CD4-positive, alpha-beta T cell treated with Interleukin-2 at 100 ng/mL for 4 hours (primary cell): ENCODE measurements around the gene TRIM54.
A peak's percentile ranks its signal among the peaks of the same experiment; 100 is the strongest.

Experiments used
- DNase-seq: peaks from one replicate; pipeline ENCODE4 v3.0.0-alpha.2; 2020; ENCODE audit warnings: low spot score

Gene TRIM54, protein sequence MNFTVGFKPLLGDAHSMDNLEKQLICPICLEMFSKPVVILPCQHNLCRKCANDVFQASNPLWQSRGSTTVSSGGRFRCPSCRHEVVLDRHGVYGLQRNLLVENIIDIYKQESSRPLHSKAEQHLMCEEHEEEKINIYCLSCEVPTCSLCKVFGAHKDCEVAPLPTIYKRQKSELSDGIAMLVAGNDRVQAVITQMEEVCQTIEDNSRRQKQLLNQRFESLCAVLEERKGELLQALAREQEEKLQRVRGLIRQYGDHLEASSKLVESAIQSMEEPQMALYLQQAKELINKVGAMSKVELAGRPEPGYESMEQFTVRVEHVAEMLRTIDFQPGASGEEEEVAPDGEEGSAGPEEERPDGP

DNA sequence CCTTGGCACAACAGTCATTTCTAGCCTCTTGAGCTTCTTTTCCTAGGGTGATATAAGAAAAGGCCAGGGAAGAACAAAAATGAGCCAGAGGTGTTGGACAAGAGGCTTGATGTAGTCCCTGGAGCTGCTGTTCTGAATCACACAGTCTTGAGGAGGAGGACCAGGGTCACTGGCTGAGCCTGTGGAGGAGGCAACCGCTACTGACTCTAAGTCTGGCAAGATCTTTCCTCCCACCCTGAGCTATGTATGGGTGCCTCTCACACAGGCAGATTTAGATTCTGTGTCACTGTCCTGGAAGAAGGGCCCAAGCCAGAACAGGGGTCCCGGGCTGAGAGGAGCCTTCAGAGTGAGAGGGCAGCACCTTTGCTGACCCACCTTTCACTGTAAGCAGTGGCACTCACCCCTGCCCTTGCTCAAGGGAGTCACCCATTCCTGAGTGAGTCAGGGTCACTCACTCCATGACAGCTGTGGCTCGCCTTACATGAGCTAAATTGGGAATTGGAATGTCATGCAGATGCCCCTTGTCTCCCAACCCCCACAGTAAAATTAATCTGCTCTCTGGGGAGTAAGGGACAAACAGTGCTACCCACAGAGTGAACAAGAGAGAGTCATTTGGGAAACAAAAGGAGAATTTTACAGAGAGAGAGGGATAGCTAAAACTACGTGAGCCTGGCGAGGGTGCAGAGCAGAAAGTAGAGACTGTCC, at the start of gene TRIM54:
TSS of gene TRIM54 (plus strand) at position 575 of the 705 bp plus-strand sequence. CDS start 303 bp downstream, outside the sequence.
- DNase-seq = no peak

DNA sequence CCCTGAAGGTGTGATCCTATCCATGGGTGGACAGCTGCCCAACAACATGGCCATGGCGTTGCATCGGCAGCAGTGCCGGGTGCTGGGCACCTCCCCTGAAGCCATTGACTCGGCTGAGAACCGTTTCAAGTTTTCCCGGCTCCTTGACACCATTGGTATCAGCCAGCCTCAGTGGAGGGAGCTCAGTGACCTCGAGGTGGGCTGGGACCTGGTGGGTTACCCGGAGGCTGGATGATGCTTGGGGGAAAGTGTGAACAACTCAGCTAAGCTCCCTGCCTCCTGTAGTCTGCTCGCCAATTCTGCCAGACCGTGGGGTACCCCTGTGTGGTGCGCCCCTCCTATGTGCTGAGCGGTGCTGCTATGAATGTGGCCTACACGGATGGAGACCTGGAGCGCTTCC, 48.9 kb upstream of the TRIM54 start:
- DNase-seq = no peak

DNA sequence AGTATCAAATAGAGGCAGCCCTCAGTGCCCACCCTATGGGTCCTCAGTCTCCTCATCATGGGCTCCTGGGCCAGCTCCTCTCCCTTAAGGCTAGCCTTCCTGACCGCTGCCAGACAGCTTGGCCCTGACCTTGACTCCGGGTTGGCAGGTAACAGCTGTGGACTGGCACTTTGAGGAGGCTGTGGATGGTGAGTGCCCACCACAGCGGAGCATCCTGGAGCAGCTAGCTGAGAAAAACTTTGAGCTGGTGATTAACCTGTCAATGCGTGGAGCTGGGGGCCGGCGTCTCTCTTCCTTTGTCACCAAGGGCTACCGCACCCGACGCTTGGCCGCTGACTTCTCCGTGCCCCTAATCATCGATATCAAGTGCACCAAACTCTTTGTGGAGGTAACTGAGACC, 46.1 kb upstream of the TRIM54 start:
- no peak for DNase-seq

DNA sequence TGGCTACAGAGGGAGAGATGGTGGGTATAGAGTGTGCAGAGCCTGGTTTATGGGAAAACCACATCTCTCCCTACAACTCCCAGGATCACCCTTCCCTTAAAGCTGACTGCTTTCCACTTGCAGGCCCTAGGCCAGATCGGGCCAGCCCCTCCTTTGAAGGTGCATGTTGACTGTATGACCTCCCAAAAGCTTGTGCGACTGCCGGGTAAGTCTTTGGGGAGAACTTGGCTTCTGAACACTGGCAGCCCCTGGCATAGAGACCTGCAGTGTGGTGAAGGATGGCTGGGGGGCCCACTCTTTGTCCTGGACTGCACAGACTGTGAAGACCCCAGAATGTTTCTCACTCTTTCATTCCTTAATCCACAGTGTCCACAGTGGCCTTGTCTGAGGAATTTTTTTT, 45.6 kb upstream of the TRIM54 start:
- DNase-seq = no peak

DNA sequence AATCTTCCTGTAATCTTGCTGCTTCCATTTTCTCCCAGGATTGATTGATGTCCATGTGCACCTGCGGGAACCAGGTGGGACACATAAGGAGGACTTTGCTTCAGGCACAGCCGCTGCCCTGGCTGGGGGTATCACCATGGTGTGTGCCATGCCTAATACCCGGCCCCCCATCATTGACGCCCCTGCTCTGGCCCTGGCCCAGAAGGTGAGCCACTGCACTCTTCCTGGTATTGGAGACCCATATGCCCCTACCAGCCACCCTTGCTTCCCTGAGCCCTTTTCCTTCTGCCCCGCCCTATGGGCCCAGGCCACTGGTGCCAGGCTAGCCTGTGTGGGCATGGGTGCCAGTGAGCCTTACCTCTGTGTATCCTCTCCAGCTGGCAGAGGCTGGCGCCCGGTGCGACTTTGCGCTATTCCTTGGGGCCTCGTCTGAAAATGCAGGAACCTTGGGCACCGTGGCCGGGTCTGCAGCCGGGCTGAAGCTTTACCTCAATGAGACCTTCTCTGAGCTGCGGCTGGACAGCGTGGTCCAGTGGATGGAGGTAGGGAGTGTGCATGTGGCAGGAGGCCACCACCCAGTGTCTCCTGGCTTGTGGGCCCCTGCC, 44.8 kb upstream of the TRIM54 start:
- DNase-seq = no peak

DNA sequence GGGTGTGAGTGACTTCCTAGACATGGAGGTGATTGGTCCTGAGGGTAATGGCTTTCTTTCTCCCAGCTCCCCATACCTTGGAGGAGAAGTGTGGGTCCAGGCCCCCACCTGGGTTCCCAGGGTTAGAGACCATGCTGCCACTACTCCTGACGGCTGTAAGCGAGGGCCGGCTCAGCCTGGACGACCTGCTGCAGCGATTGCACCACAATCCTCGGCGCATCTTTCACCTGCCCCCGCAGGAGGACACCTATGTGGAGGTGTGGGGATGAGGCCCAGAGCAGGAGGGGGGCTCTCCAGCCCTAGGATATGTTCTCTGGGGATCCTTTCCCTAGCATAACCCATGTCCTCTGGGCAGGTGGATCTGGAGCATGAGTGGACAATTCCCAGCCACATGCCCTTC, 43.3 kb upstream of the TRIM54 start:
- no peak for DNase-seq

DNA sequence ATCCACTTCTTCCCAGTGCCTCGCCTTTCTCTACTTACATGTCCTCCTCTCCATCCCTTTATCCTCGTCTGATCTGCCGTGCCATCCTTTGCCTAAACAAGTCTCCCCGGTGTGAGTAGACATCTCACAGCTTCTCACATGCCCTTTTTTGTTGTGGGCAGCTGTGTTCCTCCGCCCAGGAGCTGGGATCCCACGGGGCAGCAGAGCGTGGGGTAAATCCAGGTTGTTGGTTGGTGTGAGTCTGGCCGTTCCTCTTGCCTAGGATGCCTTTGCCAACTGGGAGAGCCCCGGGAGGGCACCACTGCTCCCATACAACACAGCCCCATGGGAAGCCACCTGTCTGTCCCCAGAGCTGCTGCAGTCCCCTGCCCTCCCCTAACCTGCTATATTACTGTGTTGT, 41.8 kb upstream of the TRIM54 start:
- no peak for DNase-seq

DNA sequence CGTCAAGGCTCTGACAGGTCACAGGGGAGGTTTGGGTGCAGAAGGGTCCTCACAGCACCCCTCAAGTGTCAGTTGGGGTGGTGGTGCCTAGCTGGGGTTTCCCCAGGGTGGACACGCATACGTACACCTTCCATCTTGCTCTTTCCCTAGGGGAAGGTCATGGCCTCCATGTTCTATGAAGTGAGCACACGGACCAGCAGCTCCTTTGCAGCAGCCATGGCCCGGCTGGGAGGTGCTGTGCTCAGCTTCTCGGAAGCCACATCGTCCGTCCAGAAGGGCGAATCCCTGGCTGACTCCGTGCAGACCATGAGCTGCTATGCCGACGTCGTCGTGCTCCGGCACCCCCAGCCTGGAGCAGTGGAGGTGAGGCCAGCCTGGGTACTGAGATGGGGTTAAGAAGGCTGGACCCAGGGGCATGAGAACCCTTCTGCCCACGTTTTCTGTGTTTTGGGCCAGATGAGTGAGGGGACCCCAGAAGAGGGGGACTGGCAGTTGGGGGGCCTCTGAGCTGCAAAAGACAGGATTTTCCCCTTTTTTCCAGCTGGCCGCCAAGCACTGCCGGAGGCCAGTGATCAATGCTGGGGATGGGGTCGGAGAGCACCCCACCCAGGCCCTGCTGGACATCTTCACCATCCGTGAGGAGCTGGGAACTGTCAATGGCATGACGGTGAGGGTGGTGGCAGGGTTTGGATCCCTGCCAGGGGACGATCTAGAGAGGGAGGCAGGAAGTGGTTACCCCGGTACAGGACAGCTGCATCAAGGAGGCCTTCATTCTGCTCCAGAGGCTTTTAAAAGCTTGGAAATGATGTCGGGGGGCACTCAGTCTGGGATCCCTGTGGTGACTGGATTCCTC, 40.2 kb upstream of the TRIM54 start:
- DNase-seq = no peak

DNA sequence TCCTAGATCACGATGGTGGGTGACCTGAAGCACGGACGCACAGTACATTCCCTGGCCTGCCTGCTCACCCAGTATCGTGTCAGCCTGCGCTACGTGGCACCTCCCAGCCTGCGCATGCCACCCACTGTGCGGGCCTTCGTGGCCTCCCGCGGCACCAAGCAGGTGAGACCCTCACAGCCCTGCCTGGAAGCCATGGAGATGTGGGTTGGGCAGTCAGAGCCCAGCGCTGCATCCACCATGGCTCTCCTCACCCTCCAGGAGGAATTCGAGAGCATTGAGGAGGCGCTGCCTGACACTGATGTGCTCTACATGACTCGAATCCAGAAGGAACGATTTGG, 39.6 kb upstream of the TRIM54 start:
- no peak for DNase-seq

DNA sequence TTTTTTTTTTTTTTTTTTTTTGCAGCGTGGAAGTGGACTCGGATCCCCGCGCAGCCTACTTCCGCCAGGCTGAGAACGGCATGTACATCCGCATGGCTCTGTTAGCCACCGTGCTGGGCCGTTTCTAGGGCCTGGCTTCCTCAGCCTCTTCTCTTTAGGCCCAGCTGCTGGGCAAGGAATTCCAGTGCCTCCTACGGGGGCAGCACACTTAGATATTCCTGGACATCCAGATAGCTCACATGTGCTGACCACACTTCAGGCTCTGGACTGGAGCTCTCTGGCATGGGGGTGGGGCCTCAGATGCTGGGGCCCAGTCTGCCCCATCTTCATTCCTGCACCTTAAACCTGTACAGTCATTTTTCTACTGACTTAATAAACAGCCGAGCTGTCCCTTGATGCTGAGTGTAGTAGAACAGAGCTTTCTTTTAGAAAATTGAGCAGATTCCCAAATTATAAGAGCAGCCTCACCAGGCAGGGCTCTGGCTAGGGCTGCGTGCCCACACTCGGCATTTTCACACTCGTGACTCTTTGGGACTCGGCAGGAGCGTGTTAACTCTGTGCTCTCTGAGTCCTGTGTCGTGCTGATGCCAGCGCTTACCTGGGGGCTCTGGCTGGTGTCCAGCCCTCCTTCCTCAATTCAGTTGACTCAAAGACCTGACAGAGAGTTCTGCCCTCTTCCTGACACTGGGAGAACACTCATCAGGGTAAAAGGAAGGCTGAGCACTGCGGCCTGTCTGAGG, 38.7 kb upstream of the TRIM54 start:
- DNase-seq = no peak

DNA sequence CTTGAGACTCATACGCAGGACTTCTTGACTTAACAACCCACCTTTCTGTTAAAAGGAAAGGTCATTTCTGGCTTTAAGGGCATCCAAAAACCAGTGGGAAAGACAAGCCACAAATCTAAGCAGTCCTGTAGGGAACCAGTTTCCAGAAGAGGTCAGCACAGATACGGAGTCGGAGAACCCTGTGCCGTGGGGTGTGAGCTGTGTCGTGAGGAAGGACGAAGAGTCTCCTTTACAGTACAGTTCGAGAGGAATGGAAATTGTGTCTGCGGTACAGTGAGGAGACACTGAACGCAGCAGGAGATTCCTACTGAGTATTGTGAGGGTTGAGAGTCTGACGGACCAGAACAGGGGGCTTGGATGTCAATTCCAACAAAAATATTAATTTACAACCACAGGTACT, 37.1 kb upstream of the TRIM54 start:
- DNase-seq = no peak

DNA sequence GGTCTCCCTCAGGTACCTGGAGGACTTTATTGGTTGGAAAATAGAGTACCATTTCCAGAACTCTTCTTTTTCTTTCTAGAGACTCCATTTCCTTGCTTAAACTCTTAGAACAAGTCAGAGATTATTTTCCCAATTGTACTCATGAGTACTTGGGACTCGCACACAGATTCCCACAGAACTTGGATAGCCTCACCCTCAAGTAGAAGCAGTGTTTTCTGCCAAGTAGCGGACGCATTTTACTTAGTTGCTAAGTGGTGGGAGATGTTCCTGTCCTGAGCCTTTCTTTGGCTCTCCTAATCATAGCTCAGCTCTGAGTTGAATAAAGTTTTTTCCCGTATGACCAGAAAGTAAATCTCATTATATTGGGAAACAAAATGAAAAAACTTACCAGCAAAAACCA, 36.6 kb upstream of the TRIM54 start:
- DNase-seq = no peak

DNA sequence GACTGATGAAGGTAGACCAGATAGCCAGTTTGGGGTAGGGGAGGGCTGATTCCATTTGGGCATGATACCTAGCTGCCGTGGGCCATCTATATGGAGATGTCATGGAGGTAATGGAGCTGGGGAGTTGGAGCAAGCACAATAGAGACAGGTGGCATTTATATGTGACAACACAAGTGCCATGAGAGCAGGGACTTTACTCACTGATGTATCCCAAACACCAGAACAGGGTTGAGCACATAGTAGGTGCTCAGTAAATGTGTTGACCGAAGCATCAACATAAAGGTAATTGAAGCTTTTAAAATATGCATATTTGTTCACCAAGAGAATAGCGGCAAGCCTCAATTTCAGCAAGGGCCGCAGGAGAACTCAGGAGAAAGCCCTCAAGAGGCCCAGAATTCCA, 34.3 kb upstream of the TRIM54 start:
- no peak for DNase-seq

DNA sequence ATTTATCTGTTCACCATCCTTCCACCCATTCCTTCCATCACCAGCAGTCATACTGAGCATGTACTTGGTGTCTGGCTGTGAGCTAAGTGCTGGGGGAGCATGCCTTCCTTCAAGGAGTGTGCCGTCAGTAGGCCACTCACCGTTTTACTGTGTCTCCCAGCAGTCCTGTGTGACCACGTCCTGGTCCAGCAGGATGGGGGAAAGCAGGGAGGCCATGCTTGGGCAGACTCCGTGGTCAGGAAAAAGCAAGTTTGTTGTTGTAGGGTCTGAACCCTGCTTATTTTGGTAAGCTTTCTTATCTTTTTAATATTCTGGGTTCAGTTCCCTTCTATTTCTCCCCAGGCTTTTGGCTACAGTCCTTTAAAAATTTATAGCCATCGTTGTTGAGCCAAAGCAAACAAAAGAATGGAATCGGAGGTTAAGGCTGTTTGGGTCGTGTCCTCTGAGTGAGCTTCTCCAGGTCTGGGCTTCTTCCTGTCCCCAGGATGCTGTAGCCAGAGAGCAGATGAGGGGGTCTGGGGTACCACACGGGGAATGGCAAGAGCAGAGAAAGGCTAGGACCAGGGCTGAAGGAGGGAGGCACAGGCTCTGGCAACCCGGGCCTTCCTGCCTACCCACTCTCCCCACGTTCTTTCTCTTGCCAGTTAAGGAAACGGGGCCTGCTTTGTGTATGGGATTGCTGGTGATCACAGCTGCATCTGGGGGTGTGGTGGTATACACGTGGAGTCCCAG, 32.9 kb upstream of the TRIM54 start:
- DNase-seq = no peak

DNA sequence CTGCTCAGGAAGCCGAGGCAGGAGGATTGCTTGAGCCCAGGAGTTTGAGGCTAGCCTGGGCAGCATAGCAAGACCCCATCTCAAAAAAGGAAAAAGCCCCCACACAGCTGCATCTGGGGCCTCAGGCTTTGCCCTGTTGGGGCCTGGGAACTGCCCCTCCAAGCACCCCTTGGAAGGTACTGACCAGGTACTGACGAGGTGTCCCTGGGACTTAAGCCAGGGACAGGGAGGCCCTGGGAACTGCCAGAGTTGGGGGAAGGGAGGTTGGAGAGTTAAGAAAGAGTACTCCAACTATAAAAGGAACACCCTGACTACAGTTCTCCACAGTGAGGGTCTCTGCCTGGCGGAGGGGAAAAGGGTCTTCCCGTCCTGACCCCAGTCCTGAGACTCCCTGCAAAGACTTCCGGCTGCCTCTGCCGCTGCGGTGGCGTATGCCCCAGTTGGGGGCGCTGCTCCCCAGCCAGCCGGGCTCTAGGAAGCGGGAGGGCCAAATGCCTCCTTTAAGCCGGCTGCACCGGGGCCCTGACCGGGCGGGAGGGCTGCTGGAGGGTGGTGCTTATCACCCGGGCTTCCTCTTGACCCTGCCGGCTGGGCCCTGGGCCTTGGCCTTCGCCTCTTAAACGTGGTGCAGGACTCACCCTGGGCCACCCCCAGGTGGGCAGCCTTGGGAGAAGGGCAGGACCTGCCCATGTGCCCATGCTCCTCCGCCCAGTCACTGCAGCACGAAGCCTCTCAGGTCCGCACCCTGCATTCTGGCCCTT, 32.2 kb upstream of the TRIM54 start:
- peak; percentile 27 for DNase-seq

DNA sequence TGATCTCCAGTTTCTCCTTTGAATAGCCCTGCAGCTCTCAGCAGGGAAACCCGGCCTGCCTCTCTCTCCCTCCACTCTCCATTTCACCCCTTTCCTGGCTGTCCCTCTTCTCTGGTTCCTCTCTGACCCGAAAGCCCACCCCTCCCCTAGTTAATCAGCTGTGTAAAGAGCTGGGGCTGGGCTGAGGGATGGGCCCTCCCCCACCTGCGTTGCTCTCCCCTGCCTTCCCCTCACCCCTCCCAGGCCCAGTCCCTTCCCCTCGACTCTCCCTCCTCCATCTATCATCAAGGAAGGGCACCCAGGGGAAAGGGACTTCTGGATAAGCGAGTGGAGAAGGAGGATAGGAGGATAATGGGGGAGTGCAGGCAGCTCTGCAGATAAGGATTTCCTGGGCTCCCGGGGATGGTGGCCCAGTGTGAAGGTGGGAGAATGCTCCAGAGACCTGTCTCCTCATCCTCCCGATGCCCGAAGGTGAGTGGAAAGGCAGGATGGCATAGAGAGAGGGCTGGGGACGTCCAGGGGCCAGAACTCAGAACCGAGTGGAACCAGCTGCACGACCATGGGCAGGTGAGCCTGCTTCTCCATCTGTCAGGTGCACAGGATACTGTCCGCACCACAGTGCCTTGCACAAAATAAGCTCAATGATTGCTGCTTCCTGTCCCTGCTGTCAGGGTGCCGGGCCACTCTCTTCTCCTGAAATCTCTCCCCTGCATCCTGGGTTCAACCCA, 31.4 kb upstream of the TRIM54 start:
- DNase-seq = no peak

DNA sequence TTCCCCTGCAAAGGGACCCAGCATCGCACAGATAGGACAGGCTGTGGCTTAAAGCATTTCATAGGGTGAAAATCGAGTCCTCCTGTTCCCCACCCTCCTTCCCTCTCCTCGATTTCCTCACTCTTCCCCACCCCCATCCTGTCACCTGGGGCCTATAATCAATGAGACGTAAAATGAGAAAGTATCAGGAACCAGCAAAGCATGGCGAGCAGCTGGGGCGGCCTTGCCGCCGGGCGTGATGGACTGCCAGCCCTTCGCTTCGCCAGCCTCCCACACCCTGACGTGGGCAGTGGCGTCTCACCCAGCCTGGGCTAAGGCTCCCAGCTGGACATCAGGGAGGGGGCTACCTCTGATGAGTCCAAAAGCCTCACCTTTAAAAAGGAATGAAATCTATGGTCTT, 30.5 kb upstream of the TRIM54 start:
- no peak for DNase-seq

DNA sequence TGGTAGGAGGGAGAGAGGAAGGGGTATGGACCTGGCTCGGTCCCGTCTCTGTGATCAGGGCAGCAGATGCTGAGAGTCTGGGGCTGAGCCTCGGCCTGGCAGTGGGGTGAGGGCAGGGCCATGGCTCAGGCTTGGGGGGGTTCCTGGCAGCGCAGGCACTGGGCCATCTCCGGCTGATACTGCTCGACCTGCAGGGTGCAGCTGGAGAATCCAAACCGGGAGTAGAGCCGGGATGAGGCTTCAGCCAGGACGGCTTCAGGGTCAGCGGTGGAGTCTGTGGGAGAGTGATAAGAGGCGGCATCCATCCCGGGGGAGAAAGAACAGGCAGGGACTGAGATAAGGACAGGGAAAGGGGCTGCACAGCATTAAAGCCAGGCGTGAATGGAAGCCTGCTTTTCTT, 27.0 kb upstream of the TRIM54 start:
- DNase-seq = no peak

DNA sequence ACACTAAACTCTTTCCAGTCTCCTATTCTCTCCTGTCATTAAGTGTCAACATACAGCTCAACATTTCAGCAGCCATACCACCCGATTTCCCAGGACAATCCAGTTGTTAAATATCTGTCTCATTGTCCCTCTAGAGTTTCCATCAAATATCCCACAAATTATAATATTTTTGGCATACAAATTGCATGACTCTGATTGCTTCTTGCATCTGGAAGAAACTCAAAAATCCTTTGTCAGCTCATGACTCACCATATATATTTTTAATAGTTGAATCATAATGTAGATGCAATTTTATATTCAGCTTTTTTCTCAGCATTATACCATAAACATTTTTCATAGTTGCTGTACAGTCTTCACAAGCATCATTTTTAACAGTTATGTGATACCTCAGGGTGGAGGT, 26.6 kb upstream of the TRIM54 start:
- DNase-seq = no peak
